ENCODE results near the gene CSH1. TPM values are rescaled to one million over a fixed set of nuclear protein-coding genes. Genes with fewer than 3 reads are reported as not detected.
A peak's percentile ranks its signal among the peaks of the same experiment; 100 is the strongest.
"Not testable (repeated sequence)": the region's sequence is repeated elsewhere in the genome, so short reads cannot be mapped to it uniquely, and the experiment has no call there.

Gene CSH1
- total and polyA plus RNA-seq, 2 donors (not counting 1 experiment from before 2014, with no cell fraction given), result not detected

- intact Hi-C loops (cut with micrococcal nuclease), result loop anchor here (1.0 to 2.0 kb wide), 5 partner anchors 12 to 106 kb away; no protein-coding TSS in a partner anchor
- H3K9me3 Mint-ChIP-seq (ENCODE audit: insufficient read depth), result no peaks in the 10 kb centered on the region
- no peaks in the 10 kb centered on the region for H3K36me3 ChIP-seq (replicated peaks in 1 of 2; ENCODE audit: control extremely low read depth in 1 of 2, control insufficient read depth in 1 of 2, extremely low read depth in 1 of 2, insufficient read depth in 2 of 2, low read length in 1 of 2)
- no peaks in the 10 kb centered on the region for H3K9me3 ChIP-seq (ENCODE audit: control extremely low read depth in 1 of 3, control insufficient read depth in 2 of 3, insufficient read depth in 1 of 3, low read length in 2 of 3)
- DNase-seq (peak; percentile 93), ATAC-seq (ENCODE audit: low read depth) (peak; percentile 58)
- H3K27me3 Mint-ChIP-seq, result no peaks in the 10 kb centered on the region
- H3K4me1 ChIP-seq (ENCODE audit: control insufficient read depth in 2 of 2, insufficient read depth in 2 of 2, low read length in 2 of 2), result peaks cover 68 to 83% of the 10 kb centered on the region in 2 donors
- H3K4me2 ChIP-seq (replicated peaks; ENCODE audit: low read depth, low read length, poor library complexity, severe bottlenecking), result peak overlapping the region; percentile 62
- H3K27me3 ChIP-seq (replicated peaks in 1 of 4; ENCODE audit: control extremely low read depth in 1 of 4, control insufficient read depth in 3 of 4, insufficient read depth in 4 of 4, low read length in 3 of 4), result no peaks in the 10 kb centered on the region
- no peaks in the 10 kb centered on the region for H4K20me1 ChIP-seq (ENCODE audit: control insufficient read depth, insufficient read depth, low read length, poor library complexity, severe bottlenecking)
- POLR2A ChIA-PET, result interaction anchor here (1.2 to 6.8 kb wide), 10 partner anchors 9 to 155 kb away, joined by 4 to 160 read pairs (median 8); partner anchors contain the start of genes CD79B and ICAM2
- no peak overlapping the region for H3K9ac ChIP-seq (ENCODE audit: low read length)
- peaks cover 26% of the 10 kb centered on the region for H3K79me2 ChIP-seq (ENCODE audit: control insufficient read depth, insufficient read depth, low read length)
- peak overlapping the region in 3 of 5 experiments; percentile 8 to 26 (median 19) for H3K4me3 ChIP-seq (ENCODE audit: control extremely low read depth in 1 of 5, extremely low read depth in 1 of 5, insufficient read depth in 1 of 5, low read depth in 2 of 5, low read length in 4 of 5)
- WGBS (ENCODE audit: insufficient coverage), result 50% methylated on average over 8 of the region's 8 CpGs
- peak; percentile 88 for TF ChIP-seq CTCF (IDR thresholded peaks at IDR 0.05)
- no peak for TF ChIP-seq EZH2 (IDR thresholded peaks at IDR 0.05; ENCODE audit: borderline replicate concordance, insufficient read depth, low read depth, low read length, poor library complexity, severe bottlenecking)
- peaks cover 72% of the 10 kb centered on the region for H3K4me1 Mint-ChIP-seq
- H3K4me3 Mint-ChIP-seq, result peak overlapping the region; percentile 87
- peak overlapping the region; percentile 86 for H3K27ac Mint-ChIP-seq
- H2AFZ ChIP-seq (ENCODE audit: insufficient read depth, low read depth, low read length, poor library complexity, severe bottlenecking), result no peak overlapping the region
- CTCF ChIA-PET, result interaction anchor here (0.7 to 26.0 kb wide), 30 partner anchors 8 to 363 kb away, joined by 3 to 834 read pairs (median 6); partner anchors contain the start of genes CD79B, CSHL1, GH2 and ICAM2
- peak overlapping the region in 1 of 2 donors; percentile 18 for H3K27ac ChIP-seq (ENCODE audit: low read length in 2 of 2)
These were observed 22.9 kb upstream of the CSH1 start for GRCh38 chr17:63919311-63919723.

GRCh38 chr17:63918789-63919305 lies 22.5 kb upstream of the CSH1 start, which contains the start of gene GH1:
Gene GH1 (minus strand): TSS chr17:63918839. CDS start chr17:63918776, 63 bp downstream.
- peaks cover 72% of the 10 kb centered on the region for H3K4me1 Mint-ChIP-seq
- not testable (repeated sequence) for H3K27me3 Mint-ChIP-seq; H3K9ac ChIP-seq (ENCODE audit: low read length); H3K36me3 ChIP-seq (replicated peaks in 1 of 2; ENCODE audit: control extremely low read depth in 1 of 2, control insufficient read depth in 1 of 2, extremely low read depth in 1 of 2, insufficient read depth in 2 of 2, low read length in 1 of 2); H4K20me1 ChIP-seq (ENCODE audit: control insufficient read depth, insufficient read depth, low read length, poor library complexity, severe bottlenecking); H3K9me3 Mint-ChIP-seq (ENCODE audit: insufficient read depth); H3K9me3 ChIP-seq (ENCODE audit: control extremely low read depth in 1 of 3, control insufficient read depth in 2 of 3, insufficient read depth in 1 of 3, low read length in 2 of 3); H3K27me3 ChIP-seq (replicated peaks in 1 of 4; ENCODE audit: control extremely low read depth in 1 of 4, control insufficient read depth in 3 of 4, insufficient read depth in 4 of 4, low read length in 3 of 4); DNase-seq; ATAC-seq (ENCODE audit: low read depth); H2AFZ ChIP-seq (ENCODE audit: insufficient read depth, low read depth, low read length, poor library complexity, severe bottlenecking)
- peaks cover 66 to 83% of the 10 kb centered on the region in 2 donors for H3K4me1 ChIP-seq (ENCODE audit: control insufficient read depth in 2 of 2, insufficient read depth in 2 of 2, low read length in 2 of 2)
- POLR2A ChIA-PET, result interaction anchor here (1.2 to 6.8 kb wide), 10 partner anchors 9 to 156 kb away, joined by 4 to 160 read pairs (median 8); partner anchors contain the start of genes CD79B and ICAM2
- peak within 1 kb of the TSS in 1 of 2 donors; percentile 18 for H3K27ac ChIP-seq (ENCODE audit: low read length in 2 of 2)
- peak within 1 kb of the TSS in 3 of 5 experiments; percentile 8 to 26 (median 19) for H3K4me3 ChIP-seq (ENCODE audit: control extremely low read depth in 1 of 5, extremely low read depth in 1 of 5, insufficient read depth in 1 of 5, low read depth in 2 of 5, low read length in 4 of 5)
- CTCF ChIA-PET, result interaction anchor here (0.9 to 26.0 kb wide), 28 partner anchors 8 to 214 kb away, joined by 3 to 834 read pairs (median 8); partner anchors contain the start of genes CD79B, CSHL1, GH2 and ICAM2
- H3K4me2 ChIP-seq (replicated peaks; ENCODE audit: low read depth, low read length, poor library complexity, severe bottlenecking), result peak within 1 kb of the TSS; percentile 62
- intact Hi-C loops (cut with micrococcal nuclease), result loop anchor here (1.0 to 2.0 kb wide), 5 partner anchors 12 to 106 kb away; no protein-coding TSS in a partner anchor
- WGBS (ENCODE audit: insufficient coverage), result 100% methylated on average over 1 of the region's 10 CpGs
- peak within 1 kb of the TSS; percentile 86 for H3K27ac Mint-ChIP-seq
- peaks cover 24% of the 10 kb centered on the region for H3K79me2 ChIP-seq (ENCODE audit: control insufficient read depth, insufficient read depth, low read length)
- H3K4me3 Mint-ChIP-seq, result peak within 1 kb of the TSS; percentile 87
